CD4-positive, alpha-beta T cell (primary cell): ENCODE data around the gene SORL1. TPM values are rescaled to one million over a fixed set of nuclear protein-coding genes. Genes with fewer than 3 reads are reported as not detected.

Source experiments
- ATAC-seq: fragments of 200-7000 bp; cut with Tn5 transposase; one replicate; pipeline ENCODE4 v1.10.0; 2022; ENCODE audit warnings: mild to moderate bottlenecking; ENCODE audit not compliant: poor library complexity
- CTCF ChIA-PET: fragments of 350-600 bp; sonication (Branson Sonifier 250); formaldehyde crosslinking; loops from one replicate; lab custom pipeline; 2021; ENCODE audit warnings: antibody characterized with exemption, inconsistent platforms; lab: Charles Lee
- POLR2A ChIA-PET: fragments of 350-600 bp; sonication (Branson Sonifier 250); formaldehyde crosslinking; loops from one replicate; lab custom pipeline; 2021; ENCODE audit warnings: antibody characterized with exemption, inconsistent platforms; lab: Charles Lee
- DNase-seq, 14 experiments: peaks; one replicate each; pipeline ENCODE4 v3.0.0-alpha.2; 2013 to 2020; ENCODE audit warnings: mixed read lengths in 2 of 14
- H3K27ac ChIP-seq, 2 donors: one replicate each; pipeline versions ENCODE4 v1.5.1 to v1.7.0; 2013; ENCODE audit warnings: low read length in 2 of 2, low read depth in 1 of 2, mild to moderate bottlenecking in 1 of 2
- H3K27me3 ChIP-seq, 2 experiments: 1 replicate in 1 of 2; 2 replicates in 1 of 2; pipeline versions ENCODE4 v1.6.1 to v1.7.0; 2013; ENCODE audit warnings: low read length in 2 of 2, control low read depth in 1 of 2, mild to moderate bottlenecking in 1 of 2, moderate library complexity in 1 of 2; ENCODE audit not compliant: insufficient read depth in 2 of 2, control insufficient read depth in 1 of 2
- H3K36me3 ChIP-seq: one replicate; pipeline ENCODE4 v1.6.1; 2013; ENCODE audit warnings: low read length, control low read depth; ENCODE audit not compliant: insufficient read depth
- H3K4me1 ChIP-seq: one replicate; pipeline ENCODE4 v1.6.1; 2013; ENCODE audit warnings: low read length, control low read depth; ENCODE audit not compliant: insufficient read depth
- H3K4me3 ChIP-seq: one replicate; pipeline ENCODE4 v1.5.1; 2013; ENCODE audit warnings: mild to moderate bottlenecking, low read length, moderate library complexity
- H3K9me3 ChIP-seq, 2 experiments: 1 replicate in 1 of 2; 2 replicates in 1 of 2; pipeline versions ENCODE4 v1.6.1 to v1.7.0; 2013; ENCODE audit warnings: low read length in 2 of 2, mild to moderate bottlenecking in 2 of 2, control low read depth in 1 of 2, moderate library complexity in 1 of 2; ENCODE audit not compliant: control insufficient read depth in 1 of 2, insufficient read depth in 1 of 2
- H3K27ac Mint-ChIP-seq: one replicate; pipeline ENCODE4 v1.8.0; 2020; ENCODE audit warnings: mixed read lengths
- H3K27me3 Mint-ChIP-seq: one replicate; pipeline ENCODE4 v1.8.0; 2021; ENCODE audit warnings: mixed read lengths
- H3K36me3 Mint-ChIP-seq: one replicate; pipeline ENCODE4 v1.8.0; 2021; ENCODE audit warnings: low read depth, mixed read lengths
- H3K4me1 Mint-ChIP-seq: one replicate; pipeline ENCODE4 v1.8.0; 2021; ENCODE audit warnings: low read depth, mixed read lengths
- H3K4me3 Mint-ChIP-seq: one replicate; pipeline ENCODE4 v1.8.0; 2020; ENCODE audit warnings: mild to moderate bottlenecking, mixed read lengths
- H3K9me3 Mint-ChIP-seq: one replicate; pipeline ENCODE4 v1.8.0; 2020; ENCODE audit warnings: mixed read lengths
- intact Hi-C, 2 experiments: fragments of 100-400 bp; cut with DNase I in 1 of 2; cut with micrococcal nuclease in 1 of 2; formaldehyde crosslinking; loops; one replicate each; pipeline versions ENCODE4 v1.15.1 to v1.9.0; 2023 to 2025; cut with DNase I, micrococcal nuclease
- total RNA-seq, 174 experiments: library from RNA in 2 of 174; stranded (reverse) in 2 of 174; gene quantifications; one replicate each; pipeline ENCODE4 v1.2.3 and lab custom pipeline; 2021 to 2026
- TF ChIP-seq, protein P1 (sequence below): fragments of 200-600 bp; IDR thresholded peaks from one replicate; pipeline ENCODE4 v1.8.0; 2022; ENCODE audit warnings: antibody characterized with exemption, mild to moderate bottlenecking

The SORL1 gene
- total RNA-seq, 2 experiments from 2014 or later: 235 to 241 TPM

DNA sequence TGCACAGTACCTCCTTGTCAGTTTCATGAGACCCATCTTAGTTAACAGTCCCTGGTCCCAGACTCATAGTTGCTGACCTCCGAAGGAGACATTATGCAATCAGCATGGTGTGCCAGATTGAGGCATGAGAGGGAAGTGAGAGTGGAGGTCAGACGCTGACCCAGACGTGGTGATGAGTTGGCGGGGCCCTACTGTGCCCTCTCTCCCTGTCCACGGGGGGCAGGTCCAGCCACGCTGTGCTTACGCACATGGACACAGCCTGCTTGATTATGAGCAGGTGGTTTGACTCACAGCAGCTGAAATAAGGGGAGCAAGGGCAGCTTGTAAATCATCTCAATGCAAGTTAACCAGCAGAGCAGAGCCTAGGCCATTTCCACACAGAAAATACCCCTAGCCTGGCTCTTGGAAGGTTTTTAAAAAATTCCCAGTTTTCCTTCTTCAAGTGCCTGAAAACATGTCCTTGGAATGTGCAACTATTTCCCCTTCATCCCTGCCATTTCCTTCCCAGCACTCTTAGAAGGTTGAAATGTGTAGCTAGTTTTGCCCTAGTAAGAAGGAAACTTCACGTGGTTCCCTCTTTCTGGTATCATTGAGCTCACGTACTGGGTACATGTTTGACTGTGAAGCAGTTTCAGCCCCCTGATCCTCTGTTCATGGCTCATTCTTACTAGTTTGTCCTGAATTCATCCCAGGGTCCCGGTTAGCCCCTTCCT lies 123.3 kb downstream of the SORL1 start:
- intact Hi-C loops: no loop called here
- ChIA-PET CTCF (no interaction called here), POLR2A (no interaction called here)
- TF ChIP-seq, protein P1, sequence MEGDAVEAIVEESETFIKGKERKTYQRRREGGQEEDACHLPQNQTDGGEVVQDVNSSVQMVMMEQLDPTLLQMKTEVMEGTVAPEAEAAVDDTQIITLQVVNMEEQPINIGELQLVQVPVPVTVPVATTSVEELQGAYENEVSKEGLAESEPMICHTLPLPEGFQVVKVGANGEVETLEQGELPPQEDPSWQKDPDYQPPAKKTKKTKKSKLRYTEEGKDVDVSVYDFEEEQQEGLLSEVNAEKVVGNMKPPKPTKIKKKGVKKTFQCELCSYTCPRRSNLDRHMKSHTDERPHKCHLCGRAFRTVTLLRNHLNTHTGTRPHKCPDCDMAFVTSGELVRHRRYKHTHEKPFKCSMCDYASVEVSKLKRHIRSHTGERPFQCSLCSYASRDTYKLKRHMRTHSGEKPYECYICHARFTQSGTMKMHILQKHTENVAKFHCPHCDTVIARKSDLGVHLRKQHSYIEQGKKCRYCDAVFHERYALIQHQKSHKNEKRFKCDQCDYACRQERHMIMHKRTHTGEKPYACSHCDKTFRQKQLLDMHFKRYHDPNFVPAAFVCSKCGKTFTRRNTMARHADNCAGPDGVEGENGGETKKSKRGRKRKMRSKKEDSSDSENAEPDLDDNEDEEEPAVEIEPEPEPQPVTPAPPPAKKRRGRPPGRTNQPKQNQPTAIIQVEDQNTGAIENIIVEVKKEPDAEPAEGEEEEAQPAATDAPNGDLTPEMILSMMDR: no peak
- Histone ChIP-seq H3K27ac (no peak overlapping the region), H3K4me3 (no peak overlapping the region), H3K9me3 (no peaks in the 10 kb centered on the region), H3K27me3 (no peaks in the 10 kb centered on the region), H3K4me1 (no peaks in the 10 kb centered on the region), H3K36me3 (peaks cover 98% of the 10 kb centered on the region)
- no peaks in the 10 kb centered on the region for H3K4me1 Mint-ChIP-seq
- H3K4me3 Mint-ChIP-seq: no peak overlapping the region
- H3K27ac Mint-ChIP-seq: peak overlapping the region; percentile 56
- ATAC-seq (no peak), DNase-seq (peak in 2 of 14 experiments; percentile 67 to 78)
- peaks cover 100% of the 10 kb centered on the region for H3K36me3 Mint-ChIP-seq
- H3K27me3 Mint-ChIP-seq: no peaks in the 10 kb centered on the region
- no peaks in the 10 kb centered on the region for H3K9me3 Mint-ChIP-seq

DNA sequence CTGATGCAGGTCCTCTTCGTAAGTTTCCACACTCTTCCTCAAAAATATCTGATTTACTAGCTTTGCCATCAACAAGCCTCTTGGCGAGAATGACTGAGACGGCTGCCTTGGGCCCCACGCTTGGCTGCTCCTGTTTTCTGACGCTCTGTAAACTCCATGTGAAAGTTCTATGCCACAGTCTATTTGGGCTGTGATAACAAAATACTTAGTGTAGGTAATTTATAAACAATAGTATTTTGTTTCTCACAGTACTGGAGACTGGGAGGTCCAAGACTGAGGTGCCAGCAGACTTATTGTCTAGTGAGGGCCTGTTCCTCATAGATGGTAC lies 123.8 kb downstream of the SORL1 start:
- ATAC-seq: no peak
- Mint-ChIP-seq H3K27me3 (no peaks in the 10 kb centered on the region), H3K27ac (peak overlapping the region; percentile 56), H3K9me3 (no peaks in the 10 kb centered on the region), H3K4me3 (no peak overlapping the region), H3K36me3 (peaks cover 100% of the 10 kb centered on the region), H3K4me1 (peaks cover 2% of the 10 kb centered on the region)
- Histone ChIP-seq H3K4me3 (no peak overlapping the region), H3K27ac (no peak overlapping the region), H3K27me3 (no peaks in the 10 kb centered on the region), H3K9me3 (no peaks in the 10 kb centered on the region), H3K4me1 (peaks cover under 1% of the 10 kb centered on the region), H3K36me3 (peaks cover 98% of the 10 kb centered on the region)
- DNase-seq: no peak
- intact Hi-C loops: no loop called here
- TF ChIP-seq, protein P1: no peak
- ChIA-PET POLR2A (interaction anchor here (1.5 kb wide), 1 partner anchor 126 kb away, joined by 7 read pairs; no protein-coding TSS in a partner anchor), CTCF (no interaction called here)

DNA sequence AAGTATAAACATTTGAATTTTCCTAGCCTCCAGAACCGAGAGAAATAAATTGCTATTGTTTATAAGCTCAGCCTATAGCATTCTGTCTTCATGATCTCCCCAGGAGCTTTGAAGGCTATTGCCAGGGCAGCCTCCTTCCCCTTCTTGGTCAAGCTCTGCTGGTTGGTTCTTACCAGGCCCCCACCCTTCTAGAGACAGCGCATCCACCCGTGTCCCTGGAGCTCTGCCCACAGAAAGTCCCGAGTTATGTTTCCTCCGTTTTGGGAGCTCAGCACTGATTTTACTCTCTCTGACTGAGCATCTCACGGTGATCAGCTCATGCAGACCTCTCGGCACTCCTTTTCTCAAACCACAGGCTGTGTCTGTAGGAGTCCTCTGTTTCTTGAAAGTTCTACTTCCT lies 124.4 kb downstream of the SORL1 start:
- Mint-ChIP-seq H3K27me3 (no peaks in the 10 kb centered on the region), H3K36me3 (peaks cover 100% of the 10 kb centered on the region), H3K27ac (peak overlapping the region; percentile 56), H3K4me3 (no peak overlapping the region), H3K9me3 (no peaks in the 10 kb centered on the region), H3K4me1 (peaks cover 8% of the 10 kb centered on the region)
- Histone ChIP-seq H3K4me3 (no peak overlapping the region), H3K9me3 (no peaks in the 10 kb centered on the region), H3K27me3 (no peaks in the 10 kb centered on the region), H3K4me1 (peaks cover 5% of the 10 kb centered on the region), H3K27ac (no peak overlapping the region), H3K36me3 (peaks cover 97% of the 10 kb centered on the region)
- intact Hi-C loops: no loop called here
- CTCF ChIA-PET: interaction anchor here (1.5 kb wide), 1 partner anchor 12 kb away, joined by 4 read pairs; no protein-coding TSS in a partner anchor
- ATAC-seq (no peak), DNase-seq (no peak)
- TF ChIP-seq, protein P1: no peak
- POLR2A ChIA-PET: interaction anchor here (0.6 to 1.5 kb wide), 3 partner anchors 28 to 149 kb away, joined by 3 to 7 read pairs (median 3); no protein-coding TSS in a partner anchor
